Stimulated activated CD8-positive, alpha-beta memory T cell treated with anti-CD3 and anti-CD28 coated beads, Interleukin-12 subunit alpha, Interleukin-12 subunit beta, amount 100 ng/mL, for 24 hours (primary cell): Measurements from ENCODE around the gene RPL18.
A peak's percentile ranks its signal among the peaks of the same experiment; 100 is the strongest.
"Not testable (repeated sequence)": the region's sequence is repeated elsewhere in the genome, so short reads cannot be mapped to it uniquely, and the experiment has no call there.

ENCODE experiments used
- DNase-seq: peaks from one replicate; pipeline ENCODE4 v3.0.0-alpha.2; 2020; ENCODE audit errors: extremely low read depth

The RPL18 gene

GRCh38 chr19:48618916-48619691, at the start of gene RPL18, which contains the start of gene SPHK2:
TSS of gene RPL18 (minus strand) at chr19:48619178. CDS start at chr19:48619143, 35 bp downstream.
TSS of gene SPHK2 (plus strand) at chr19:48619506. CDS start at chr19:48620515, 1,009 bp downstream.
- DNase-seq: peak; percentile 93

GRCh38 chr19:48668761-48669160, 49.8 kb upstream of the RPL18 start:
- DNase-seq: no peak

- DNase-seq: no peak
Measured at GRCh38 chr19:48668332-48668731, 49.4 kb upstream of the RPL18 start.

GRCh38 chr19:48665786-48666185, 46.8 kb upstream of the RPL18 start:
- DNase-seq: no peak

- no peak for DNase-seq
Measured at GRCh38 chr19:48664476-48664875, 45.5 kb upstream of the RPL18 start.

- DNase-seq: no peak
Measured at GRCh38 chr19:48663667-48664066, 44.7 kb upstream of the RPL18 start.

GRCh38 chr19:48661711-48662090, 42.7 kb upstream of the RPL18 start:
- no peak for DNase-seq

- DNase-seq: peak; percentile 58
Measured at GRCh38 chr19:48660852-48661710, 42.1 kb upstream of the RPL18 start.

GRCh38 chr19:48659768-48660167, 40.8 kb upstream of the RPL18 start:
- no peak for DNase-seq

GRCh38 chr19:48658483-48658882, 39.5 kb upstream of the RPL18 start:
- no peak for DNase-seq

- not testable (repeated sequence) for DNase-seq
Measured at GRCh38 chr19:48657828-48658227, 38.9 kb upstream of the RPL18 start.

GRCh38 chr19:48656840-48657474, 38.0 kb upstream of the RPL18 start:
- no peak for DNase-seq

GRCh38 chr19:48654299-48655059, 35.5 kb upstream of the RPL18 start:
- DNase-seq: no peak

GRCh38 chr19:48651683-48652048, 32.7 kb upstream of the RPL18 start:
- no peak for DNase-seq

GRCh38 chr19:48650974-48651682, 32.1 kb upstream of the RPL18 start:
- no peak for DNase-seq

- DNase-seq: no peak
Measured at GRCh38 chr19:48648134-48648533, 29.2 kb upstream of the RPL18 start.

GRCh38 chr19:48646722-48647216, 27.8 kb upstream of the RPL18 start:
- no peak for DNase-seq

GRCh38 chr19:48646001-48646721, 27.2 kb upstream of the RPL18 start, which contains the start of gene CA11:
TSS of gene CA11 (minus strand) at chr19:48646187. CDS start at chr19:48645632, 555 bp downstream.
- DNase-seq: peak; percentile 77

GRCh38 chr19:48645620-48646000, 26.6 kb upstream of the RPL18 start:
- no peak for DNase-seq
